ENCODE measurements around the gene ZNRD2.

- TF ChIP-seq POLR2A (IDR thresholded peaks at IDR 0.05; ENCODE audit: low read length) (no peak), GATA1 (IDR thresholded peaks at IDR 0.05; ENCODE audit: low read depth, low read length) (no peak)
These were observed 48.5 kb downstream of the ZNRD2 start for GRCh38 chr11:65618763-65619162.

Data from erythroblast (primary cell).